T-helper 1 cell (primary cell): ENCODE results near the gene CCDC88B.
"Not testable (repeated sequence)": the region's sequence is repeated elsewhere in the genome, so short reads cannot be mapped to it uniquely, and the experiment has no call there.

ENCODE experiments used
- DNase-seq, 5 donors: peaks; one replicate each; pipeline ENCODE4 v3.0.0-alpha.2; 2012 to 2020

CCDC88B gene

GRCh38 chr11:64305691-64306562 lies 34.1 kb upstream of the CCDC88B start:
- DNase-seq: peak; percentile 53 to 80 (median 61)

- DNase-seq: no peak
Measured at GRCh38 chr11:64306563-64306875, 33.5 kb upstream of the CCDC88B start.

GRCh38 chr11:64306876-64307622 lies 33.0 kb upstream of the CCDC88B start:
- no peak for DNase-seq

- not testable (repeated sequence) for DNase-seq
Measured at GRCh38 chr11:64307795-64308194, 32.2 kb upstream of the CCDC88B start.

- DNase-seq: no peak
Measured at GRCh38 chr11:64312947-64313346, 27.1 kb upstream of the CCDC88B start.

GRCh38 chr11:64313491-64314145 lies 26.4 kb upstream of the CCDC88B start:
- DNase-seq: no peak

- no peak for DNase-seq
Measured at GRCh38 chr11:64314146-64314804, 25.7 kb upstream of the CCDC88B start.

- no peak for DNase-seq
Measured at GRCh38 chr11:64314805-64315561, 25.0 kb upstream of the CCDC88B start.

GRCh38 chr11:64315667-64316526 lies 24.1 kb upstream of the CCDC88B start:
- not testable (repeated sequence) for DNase-seq

- DNase-seq: peak in 3 of 5 donors; percentile 38 to 69 (median 41)
Measured at GRCh38 chr11:64316672-64317324, 23.2 kb upstream of the CCDC88B start.

GRCh38 chr11:64317325-64317960 lies 22.6 kb upstream of the CCDC88B start, which contains the start of gene TRMT112:
TRMT112 (minus strand) TSS chr11:64317559; CDS start chr11:64317526, 33 bp downstream.
- peak; percentile 93 to 99 (median 97) for DNase-seq

- DNase-seq: peak; percentile 89 to 99 (median 92)
Measured at GRCh38 chr11:64317961-64318765, 21.8 kb upstream of the CCDC88B start, which contains the start of gene PRDX5. PRDX5 (plus strand) TSS chr11:64318121; CDS start chr11:64318216, 95 bp downstream.

- DNase-seq: no peak
Measured at GRCh38 chr11:64318766-64319761, 20.9 kb upstream of the CCDC88B start.

- no peak for DNase-seq
Measured at GRCh38 chr11:64320556-64320955, 19.4 kb upstream of the CCDC88B start.

- DNase-seq: no peak
Measured at GRCh38 chr11:64321026-64321425, 19.0 kb upstream of the CCDC88B start.

GRCh38 chr11:64321533-64321932 lies 18.5 kb upstream of the CCDC88B start:
- no peak for DNase-seq

- DNase-seq: no peak
Measured at GRCh38 chr11:64322925-64323260, 17.1 kb upstream of the CCDC88B start.

- DNase-seq: no peak
Measured at GRCh38 chr11:64323373-64323772, 16.6 kb upstream of the CCDC88B start.
